T-helper 2 cell treated with Interferon-gamma antibody and Interleukin-4, amounts not matched to agents 100 ng/mL and 5 ng/mL, for 36 hours (primary cell): Measurements from ENCODE around the gene FSD1. TPM values are rescaled to one million over a fixed set of nuclear protein-coding genes. Genes with fewer than 3 reads are reported as not detected.
"Not testable (repeated sequence)": the region's sequence is repeated elsewhere in the genome, so short reads cannot be mapped to it uniquely, and the experiment has no call there.

ENCODE experiments used
- intact Hi-C: fragments of 100-400 bp; cut with micrococcal nuclease; formaldehyde crosslinking; loops from one replicate; pipeline ENCODE4 v1.15.1; 2023
- total RNA-seq: library from RNA; stranded (reverse); gene quantifications from 2 replicates; pipeline ENCODE4 v1.2.3, GENCODE V29; 2022

Gene FSD1
- total RNA-seq, 1 donor from 2014 or later = 12.6 TPM

- intact Hi-C loops = loop anchor here (1.0 to 2.0 kb wide), 4 partner anchors 14 to 129 kb away; partner anchors contain the start of gene SH3GL1
These were observed 37.9 kb downstream of the FSD1 start for GRCh38 chr19:4342314-4342614.

- intact Hi-C loops = loop anchor here (1.0 to 2.0 kb wide), 5 partner anchors 14 to 128 kb away; partner anchors contain the start of genes SH3GL1 and YJU2
These were observed 38.4 kb downstream of the FSD1 start for GRCh38 chr19:4342615-4343369.

GRCh38 chr19:4343370-4344307, 39.2 kb downstream of the FSD1 start, which contains the start of gene MPND:
Gene MPND, plus strand, starts transcription at chr19:4343562. Its CDS starts 32 bp downstream, at chr19:4343594.
- intact Hi-C loops = loop anchor here (1.0 to 2.0 kb wide), 3 partner anchors 25 to 127 kb away; partner anchors contain the start of gene YJU2

- intact Hi-C loops = no loop called here
These were observed 41.1 kb downstream of the FSD1 start for GRCh38 chr19:4345342-4346019.

- intact Hi-C loops = no loop called here
These were observed 41.6 kb downstream of the FSD1 start for GRCh38 chr19:4346020-4346383.

- intact Hi-C loops = no loop called here
These were observed 43.1 kb downstream of the FSD1 start for GRCh38 chr19:4347521-4347920.

GRCh38 chr19:4349225-4349624, 44.8 kb downstream of the FSD1 start:
- intact Hi-C loops = not testable (repeated sequence)

GRCh38 chr19:4350111-4350510, 45.7 kb downstream of the FSD1 start:
- intact Hi-C loops = no loop called here

- intact Hi-C loops = no loop called here
These were observed 46.3 kb downstream of the FSD1 start for GRCh38 chr19:4350726-4351125.

- intact Hi-C loops = loop anchor here (1.0 kb wide), 1 partner anchor 85 kb away; no protein-coding TSS in a partner anchor
These were observed 48.3 kb downstream of the FSD1 start for GRCh38 chr19:4352701-4353121.

- intact Hi-C loops = no loop called here
These were observed 49.9 kb downstream of the FSD1 start for GRCh38 chr19:4354282-4354681.

- intact Hi-C loops = no loop called here
These were observed 50.5 kb downstream of the FSD1 start for GRCh38 chr19:4354897-4355296.

GRCh38 chr19:4357095-4357797, 52.8 kb downstream of the FSD1 start:
- intact Hi-C loops = no loop called here

- intact Hi-C loops = no loop called here
These were observed 53.5 kb downstream of the FSD1 start for GRCh38 chr19:4357921-4358326.

GRCh38 chr19:4358709-4359626, 54.6 kb downstream of the FSD1 start:
- intact Hi-C loops = no loop called here

GRCh38 chr19:4359627-4360000, 55.2 kb downstream of the FSD1 start:
- intact Hi-C loops = no loop called here

- intact Hi-C loops = no loop called here
These were observed 55.7 kb downstream of the FSD1 start for GRCh38 chr19:4360081-4360569.

- intact Hi-C loops = no loop called here
These were observed 56.3 kb downstream of the FSD1 start for GRCh38 chr19:4360641-4361151.
